Measurements from ENCODE around the gene GMNC.

GMNC gene

DNA sequence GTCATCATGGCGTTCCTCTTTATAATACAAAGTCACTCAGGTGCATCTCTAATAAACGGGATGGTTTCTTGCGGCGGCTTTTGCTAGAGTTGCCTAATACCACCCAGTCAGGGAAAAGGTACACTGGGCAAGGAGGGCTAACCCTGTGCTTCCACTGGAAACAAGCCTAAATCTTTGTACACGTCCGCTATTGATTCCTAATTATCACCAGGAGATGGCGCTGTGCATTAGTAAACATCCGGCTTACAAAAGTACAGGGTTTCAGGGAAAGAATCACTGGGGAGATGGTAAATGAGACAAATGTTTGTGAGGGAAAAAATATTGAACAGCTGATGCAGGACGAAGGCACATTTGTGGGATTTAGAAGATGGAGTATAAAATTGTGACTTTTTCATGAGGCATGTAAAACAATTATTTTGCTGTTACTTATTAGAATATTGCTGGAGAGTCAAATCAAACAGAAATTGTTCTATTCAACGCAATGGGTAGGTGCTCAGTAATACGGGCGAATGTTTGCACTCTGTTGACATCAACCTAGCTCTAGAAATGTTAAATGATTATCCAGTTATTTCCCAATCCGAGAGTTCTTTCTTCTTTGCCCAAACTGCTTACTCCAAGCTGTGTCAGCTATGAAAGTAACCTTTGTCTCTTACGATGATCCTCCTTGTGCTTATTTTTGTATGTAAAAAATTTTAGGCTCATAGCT, 50.6 kb downstream of the GMNC start:
- no peaks in the 10 kb centered on the region for H3K27me3 ChIP-seq (ENCODE audit: control insufficient read depth, insufficient read depth, low read length, poor library complexity, severe bottlenecking)
- H3K9me3 ChIP-seq (ENCODE audit: control insufficient read depth, low read length): no peaks in the 10 kb centered on the region
- no peak overlapping the region for H3K4me3 ChIP-seq (ENCODE audit: insufficient read depth, low read depth, low read length)
- 47 to 48% methylated on average over 14 of the region's 14 CpGs for WGBS, 2 experiments
- no peaks in the 10 kb centered on the region for H3K4me1 ChIP-seq (ENCODE audit: control insufficient read depth, insufficient read depth, low read length)
- no peaks in the 10 kb centered on the region for H3K36me3 ChIP-seq (ENCODE audit: control insufficient read depth, insufficient read depth, low read length)
- H3K27ac ChIP-seq (ENCODE audit: insufficient read depth, low read depth, low read length, poor library complexity, severe bottlenecking): no peak overlapping the region

GRCh38 chr3:190810957-190811356, 51.5 kb downstream of the GMNC start:
- H3K27ac ChIP-seq (ENCODE audit: insufficient read depth, low read depth, low read length, poor library complexity, severe bottlenecking): no peak overlapping the region
- H3K4me1 ChIP-seq (ENCODE audit: control insufficient read depth, insufficient read depth, low read length): no peaks in the 10 kb centered on the region
- H3K36me3 ChIP-seq (ENCODE audit: control insufficient read depth, insufficient read depth, low read length): no peaks in the 10 kb centered on the region
- H3K9me3 ChIP-seq (ENCODE audit: control insufficient read depth, low read length): no peaks in the 10 kb centered on the region
- WGBS, 2 experiments: 82 to 94% methylated on average over 4 of the region's 4 CpGs
- H3K4me3 ChIP-seq (ENCODE audit: insufficient read depth, low read depth, low read length): no peak overlapping the region
- no peaks in the 10 kb centered on the region for H3K27me3 ChIP-seq (ENCODE audit: control insufficient read depth, insufficient read depth, low read length, poor library complexity, severe bottlenecking)

DNA sequence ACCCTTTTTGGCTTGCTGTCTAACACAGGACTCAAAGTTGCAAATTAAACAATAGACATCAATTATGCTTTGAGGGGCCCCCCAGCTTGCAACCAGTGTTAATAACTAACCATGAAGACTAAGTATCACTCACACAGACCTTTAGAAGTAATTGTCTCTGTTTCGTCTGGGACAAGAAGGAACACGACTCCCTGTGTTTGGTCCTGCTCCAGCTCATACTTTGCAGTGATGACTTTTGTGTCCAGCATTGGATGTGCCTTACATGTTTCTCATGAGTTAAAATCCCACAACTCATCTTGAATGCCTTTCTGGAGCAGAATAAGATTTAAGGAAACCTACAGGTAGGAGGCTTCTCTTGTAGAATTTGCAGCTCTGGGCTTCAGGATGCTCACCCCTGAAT, 53.1 kb downstream of the GMNC start:
- 90 to 93% methylated on average over 2 of the region's 2 CpGs for WGBS, 2 experiments
- Histone ChIP-seq H3K4me1 (ENCODE audit: control insufficient read depth, insufficient read depth, low read length) (no peaks in the 10 kb centered on the region), H3K27me3 (ENCODE audit: control insufficient read depth, insufficient read depth, low read length, poor library complexity, severe bottlenecking) (no peaks in the 10 kb centered on the region), H3K36me3 (ENCODE audit: control insufficient read depth, insufficient read depth, low read length) (no peaks in the 10 kb centered on the region), H3K9me3 (ENCODE audit: control insufficient read depth, low read length) (no peaks in the 10 kb centered on the region), H3K4me3 (ENCODE audit: insufficient read depth, low read depth, low read length) (no peak overlapping the region), H3K27ac (ENCODE audit: insufficient read depth, low read depth, low read length, poor library complexity, severe bottlenecking) (no peak overlapping the region)

DNA sequence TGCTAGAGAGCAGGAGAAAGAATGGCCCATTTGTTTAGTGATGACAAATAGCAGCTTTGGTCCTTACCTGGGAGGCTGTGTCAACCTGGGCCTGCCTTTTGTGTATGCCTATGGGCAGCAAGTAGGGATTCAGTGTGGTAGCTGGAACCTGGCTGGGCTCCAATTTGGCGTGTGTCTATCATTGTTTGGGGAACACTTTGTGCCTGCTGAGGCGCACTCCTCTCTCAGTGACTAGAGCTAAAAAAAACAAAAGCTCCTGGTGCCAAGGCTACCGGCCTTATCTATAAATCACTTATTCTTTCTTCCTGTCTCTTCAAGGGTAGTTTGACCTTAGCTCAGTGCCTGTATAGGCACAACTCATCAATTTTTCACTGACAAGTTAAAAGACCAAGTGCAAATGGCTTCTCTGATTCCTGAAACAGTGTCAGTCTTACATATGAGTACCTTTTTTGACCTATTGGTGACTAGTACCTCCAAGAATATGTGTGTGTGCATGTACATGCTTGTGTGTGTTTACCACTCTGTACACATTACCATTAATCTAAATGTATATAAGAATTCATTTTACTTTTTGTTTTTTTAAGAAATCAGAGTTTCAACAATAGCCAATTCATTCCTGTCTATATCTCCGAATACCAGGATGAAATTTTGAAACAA, 54.6 kb downstream of the GMNC start:
- Histone ChIP-seq H3K27me3 (ENCODE audit: control insufficient read depth, insufficient read depth, low read length, poor library complexity, severe bottlenecking) (no peaks in the 10 kb centered on the region), H3K4me3 (ENCODE audit: insufficient read depth, low read depth, low read length) (no peak overlapping the region), H3K9me3 (ENCODE audit: control insufficient read depth, low read length) (no peaks in the 10 kb centered on the region), H3K4me1 (ENCODE audit: control insufficient read depth, insufficient read depth, low read length) (no peaks in the 10 kb centered on the region), H3K36me3 (ENCODE audit: control insufficient read depth, insufficient read depth, low read length) (no peaks in the 10 kb centered on the region), H3K27ac (ENCODE audit: insufficient read depth, low read depth, low read length, poor library complexity, severe bottlenecking) (no peak overlapping the region)
- WGBS, 2 experiments: 76 to 86% methylated on average over 3 of the region's 4 CpGs

Measured in ectodermal cell (in vitro differentiated cells).